CD14-positive monocyte (primary cell): ENCODE results near the gene ARHGAP18. TPM values are rescaled to one million over a fixed set of nuclear protein-coding genes. Genes with fewer than 3 reads are reported as not detected.

Experiments used
- DNase-seq, 3 donors: peaks; one replicate each; pipeline ENCODE4 v3.0.0-alpha.2; 2011 to 2022
- H2AFZ ChIP-seq: 2 replicates; pipeline ENCODE4 v1.6.0; 2012; ENCODE audit warnings: mild to moderate bottlenecking, low read depth, low read length, inconsistent platforms; ENCODE audit not compliant: insufficient read depth, poor library complexity, severe bottlenecking
- H3K27ac ChIP-seq, 2 donors: 1 replicate in 1 of 2; 2 replicates in 1 of 2; pipeline ENCODE4 v1.5.1; 2012 to 2013; ENCODE audit warnings: low read length in 2 of 2, control low read depth in 1 of 2, inconsistent platforms in 1 of 2, low read depth in 1 of 2, mild to moderate bottlenecking in 1 of 2
- H3K27me3 ChIP-seq, 2 donors: one replicate each; pipeline versions ENCODE4 v1.6.0 to v1.6.1; 2011 to 2013; ENCODE audit warnings: low read length in 2 of 2; ENCODE audit not compliant: control insufficient read depth in 2 of 2, insufficient read depth in 2 of 2
- H3K36me3 ChIP-seq, 2 donors: replicated peaks in 1 of 2; 1 replicate in 1 of 2; 2 replicates in 1 of 2; pipeline versions ENCODE4 v1.5.1 to v1.6.1; 2012 to 2013; ENCODE audit warnings: low read length in 2 of 2, control low read depth in 1 of 2, inconsistent platforms in 1 of 2, mild to moderate bottlenecking in 1 of 2; ENCODE audit not compliant: insufficient read depth in 2 of 2, control insufficient read depth in 1 of 2
- H3K4me1 ChIP-seq, 2 donors: 1 replicate in 1 of 2; 2 replicates in 1 of 2; pipeline versions ENCODE4 v1.5.1 to v1.6.1; 2012 to 2013; ENCODE audit warnings: low read length in 2 of 2, control low read depth in 1 of 2, inconsistent platforms in 1 of 2, mild to moderate bottlenecking in 1 of 2, moderate library complexity in 1 of 2; ENCODE audit not compliant: insufficient read depth in 2 of 2, control insufficient read depth in 1 of 2
- H3K4me2 ChIP-seq: replicated peaks from 2 replicates; pipeline ENCODE3; 2012; ENCODE audit warnings: low read length, moderate library complexity, mild to moderate bottlenecking; ENCODE audit not compliant: poor library complexity, severe bottlenecking; ENCODE audit errors: extremely low read depth
- H3K4me3 ChIP-seq, 3 experiments: fragments of 200-600 bp in 1 of 3; sonication (generic) in 1 of 3; replicated peaks in 1 of 3; 1 replicate in 2 of 3; 2 replicates in 1 of 3; pipeline ENCODE4 v1.5.1; 2011 to 2013; ENCODE audit warnings: low read length in 3 of 3, mild to moderate bottlenecking in 3 of 3, control low read depth in 2 of 3, low read depth in 2 of 3, inconsistent platforms in 1 of 3, moderate library complexity in 1 of 3
- H3K79me2 ChIP-seq: 2 replicates; pipeline ENCODE4 v1.6.0; 2012; ENCODE audit warnings: mild to moderate bottlenecking, control low read depth, inconsistent platforms, low read length, moderate library complexity; ENCODE audit not compliant: insufficient read depth
- H3K9ac ChIP-seq: 2 replicates; pipeline ENCODE4 v1.6.0; 2017; ENCODE audit warnings: low read length, mild to moderate bottlenecking; ENCODE audit not compliant: insufficient read depth, poor library complexity, severe bottlenecking
- H3K9me3 ChIP-seq, 2 donors: replicated peaks in 1 of 2; 1 replicate in 1 of 2; 2 replicates in 1 of 2; pipeline versions ENCODE4 v1.5.1 to v1.6.1; 2012 to 2013; ENCODE audit warnings: low read length in 2 of 2, control low read depth in 1 of 2; ENCODE audit not compliant: control insufficient read depth in 1 of 2, insufficient read depth in 1 of 2
- H4K20me1 ChIP-seq: 2 replicates; pipeline ENCODE4 v1.6.0; 2012; ENCODE audit warnings: mild to moderate bottlenecking, low read length, control low read depth, moderate library complexity; ENCODE audit not compliant: insufficient read depth
- H3K27ac Mint-ChIP-seq, 7 donors: one replicate each; pipeline ENCODE4 v1.8.0; 2020; ENCODE audit warnings: mild to moderate bottlenecking in 7 of 7, mixed read lengths in 7 of 7, moderate library complexity in 6 of 7, inconsistent platforms in 2 of 7
- H3K27me3 Mint-ChIP-seq, 3 donors: one replicate each; pipeline ENCODE4 v1.8.0; 2021 to 2022; ENCODE audit warnings: low read depth in 3 of 3, mild to moderate bottlenecking in 3 of 3, mixed read lengths in 3 of 3, moderate library complexity in 3 of 3, inconsistent platforms in 1 of 3
- H3K36me3 Mint-ChIP-seq, 2 donors: one replicate each; pipeline ENCODE4 v1.8.0; 2020; ENCODE audit warnings: mixed read lengths in 2 of 2, inconsistent platforms in 1 of 2, mild to moderate bottlenecking in 1 of 2
- H3K4me1 Mint-ChIP-seq: one replicate; pipeline ENCODE4 v1.8.0; 2020; ENCODE audit warnings: mild to moderate bottlenecking, mixed read lengths
- H3K4me3 Mint-ChIP-seq, 2 donors: one replicate each; pipeline ENCODE4 v1.8.0; 2020; ENCODE audit warnings: mild to moderate bottlenecking in 2 of 2, mixed read lengths in 2 of 2, moderate library complexity in 1 of 2
- H3K9me3 Mint-ChIP-seq, 7 donors: one replicate each; pipeline ENCODE4 v1.8.0; 2020 to 2022; ENCODE audit warnings: mixed read lengths in 7 of 7, mild to moderate bottlenecking in 6 of 7, moderate library complexity in 6 of 7, inconsistent platforms in 2 of 7
- WGBS: methylation state at CpG from one replicate; pipeline ENCODE4 v1.1.5; 2013; ENCODE audit warnings: missing lambda C conversion rate; ENCODE audit not compliant: insufficient coverage; 5-methylcytosine and 5-hydroxymethylcytosine counted together
- intact Hi-C, 2 donors: fragments of 100-400 bp; cut with micrococcal nuclease; formaldehyde crosslinking; loops; one replicate each; pipeline versions ENCODE4 v1.15.0 to v1.15.1; 2023
- polyA plus RNA-seq, 3 donors: library from polyadenylated mRNA; depleted of rRNA in 1 of 3; unstranded in 2 of 3; stranded (reverse) in 1 of 3; fragments of 300-500 nt in 2 of 3; fragments of >200 nt in 1 of 3; fragmentation: Illumina TruSeq in 2 of 3; gene quantifications; 1 replicate in 2 of 3; 2 replicates in 1 of 3; pipeline ENCODE4 v1.2.3, GENCODE V29; 2012 to 2021
- TF ChIP-seq, protein P1 (sequence below): fragments of 200-600 bp; IDR thresholded peaks from one replicate; pipeline ENCODE4 v1.8.0; 2022; ENCODE audit warnings: antibody characterized with exemption, mild to moderate bottlenecking

The ARHGAP18 gene
- polyA plus RNA-seq, 3 donors, result 3.7 to 5.6 (median 3.8) TPM

- TF ChIP-seq, protein P1, sequence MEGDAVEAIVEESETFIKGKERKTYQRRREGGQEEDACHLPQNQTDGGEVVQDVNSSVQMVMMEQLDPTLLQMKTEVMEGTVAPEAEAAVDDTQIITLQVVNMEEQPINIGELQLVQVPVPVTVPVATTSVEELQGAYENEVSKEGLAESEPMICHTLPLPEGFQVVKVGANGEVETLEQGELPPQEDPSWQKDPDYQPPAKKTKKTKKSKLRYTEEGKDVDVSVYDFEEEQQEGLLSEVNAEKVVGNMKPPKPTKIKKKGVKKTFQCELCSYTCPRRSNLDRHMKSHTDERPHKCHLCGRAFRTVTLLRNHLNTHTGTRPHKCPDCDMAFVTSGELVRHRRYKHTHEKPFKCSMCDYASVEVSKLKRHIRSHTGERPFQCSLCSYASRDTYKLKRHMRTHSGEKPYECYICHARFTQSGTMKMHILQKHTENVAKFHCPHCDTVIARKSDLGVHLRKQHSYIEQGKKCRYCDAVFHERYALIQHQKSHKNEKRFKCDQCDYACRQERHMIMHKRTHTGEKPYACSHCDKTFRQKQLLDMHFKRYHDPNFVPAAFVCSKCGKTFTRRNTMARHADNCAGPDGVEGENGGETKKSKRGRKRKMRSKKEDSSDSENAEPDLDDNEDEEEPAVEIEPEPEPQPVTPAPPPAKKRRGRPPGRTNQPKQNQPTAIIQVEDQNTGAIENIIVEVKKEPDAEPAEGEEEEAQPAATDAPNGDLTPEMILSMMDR, result no peak
These were observed 157.6 kb downstream of the ARHGAP18 start for GRCh38 chr6:129552413-129552812.

DNA sequence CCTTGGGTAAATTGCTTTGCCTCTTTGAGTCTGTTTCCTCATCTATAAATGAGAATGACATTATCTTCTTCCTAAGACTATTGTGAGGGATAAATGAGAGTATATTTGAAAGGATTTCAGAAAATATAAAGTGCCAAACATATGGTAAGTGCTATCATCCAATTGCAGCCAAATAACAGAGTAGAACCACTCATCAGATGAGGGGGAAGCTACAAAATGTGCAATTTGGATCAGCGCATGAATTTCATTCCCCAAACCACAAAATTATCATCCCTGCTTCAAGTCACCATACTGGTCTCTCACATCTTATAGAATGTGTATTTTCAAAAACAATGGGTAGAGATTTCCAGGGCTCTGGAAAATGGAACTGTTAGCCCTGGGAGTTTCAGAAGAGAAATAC is 158.5 kb downstream of the ARHGAP18 start:
- Mint-ChIP-seq H3K27me3 (peaks cover 0 to 8% (median 1%) of the 10 kb centered on the region in 3 donors), H3K36me3 (no peaks in the 10 kb centered on the region), H3K4me3 (no peak overlapping the region), H3K9me3 (peaks cover 0 to 7% (median 0%) of the 10 kb centered on the region in 7 donors), H3K27ac (no peak overlapping the region), H3K4me1 (no peaks in the 10 kb centered on the region)
- H3K9me3 ChIP-seq, result no peaks in the 10 kb centered on the region
- no peaks in the 10 kb centered on the region for H3K79me2 ChIP-seq
- no peaks in the 10 kb centered on the region for H3K4me1 ChIP-seq
- H4K20me1 ChIP-seq, result no peaks in the 10 kb centered on the region
- H3K4me2 ChIP-seq, result no peak overlapping the region
- H3K27me3 ChIP-seq, result no peaks in the 10 kb centered on the region
- DNase-seq, result no peak
- no peak overlapping the region for H3K4me3 ChIP-seq
- TF ChIP-seq, protein P1, result no peak
- no CpG with 5 or more reads among the region's 1 CpG for WGBS
- no peaks in the 10 kb centered on the region for H3K36me3 ChIP-seq
- H2AFZ ChIP-seq, result no peak overlapping the region
- intact Hi-C loops, result no loop called here
- H3K9ac ChIP-seq, result no peak overlapping the region
- no peak overlapping the region for H3K27ac ChIP-seq

More at GRCh38 chr6:129552413-129552812, 157.6 kb downstream of the ARHGAP18 start:
- Histone ChIP-seq H3K9me3 (no peaks in the 10 kb centered on the region), H3K4me1 (no peaks in the 10 kb centered on the region), H3K4me3 (no peak overlapping the region), H3K4me2 (no peak overlapping the region), H3K79me2 (no peaks in the 10 kb centered on the region), H3K27me3 (no peaks in the 10 kb centered on the region), H3K27ac (no peak overlapping the region), H3K36me3 (no peaks in the 10 kb centered on the region), H4K20me1 (no peaks in the 10 kb centered on the region), H3K9ac (no peak overlapping the region), H2AFZ (no peak overlapping the region)
- intact Hi-C loops, result no loop called here
- Mint-ChIP-seq H3K36me3 (no peaks in the 10 kb centered on the region), H3K4me1 (no peaks in the 10 kb centered on the region), H3K27ac (no peak overlapping the region), H3K9me3 (peaks cover 0 to 7% (median 0%) of the 10 kb centered on the region in 7 donors), H3K4me3 (no peak overlapping the region), H3K27me3 (peaks cover 0 to 8% (median 1%) of the 10 kb centered on the region in 3 donors)
- WGBS, result 85% methylated on average over 2 of the region's 2 CpGs
- DNase-seq, result no peak
